HepG2 (cell line): Measurements from ENCODE around the gene HSPB9. TPM values are rescaled to one million over a fixed set of nuclear protein-coding genes. Genes with fewer than 3 reads are reported as not detected.
A peak's percentile ranks its signal among the peaks of the same experiment; 100 is the strongest.

Experiments used
- BATF2 ChIP-seq: sonication (generic); formaldehyde crosslinking; IDR thresholded peaks from 2 replicates; pipeline ENCODE4 v1.8.0; 2022; ENCODE audit warnings: mild to moderate bottlenecking, missing genetic modification reagents, moderate library complexity
- BRD4 ChIP-seq: sonication (generic); formaldehyde crosslinking; IDR thresholded peaks from 2 replicates; pipeline ENCODE4 v1.4.0; 2020; ENCODE audit warnings: missing genetic modification reagents
- GATAD2A ChIP-seq: IDR thresholded peaks from 2 replicates; pipeline ENCODE4 v1.6.1; 2016
- GMEB1 ChIP-seq: sonication (generic); formaldehyde crosslinking; IDR thresholded peaks from 2 replicates; pipeline ENCODE4 v1.5.1; 2020; ENCODE audit warnings: missing genetic modification reagents, mild to moderate bottlenecking, borderline replicate concordance
- GRHL1 ChIP-seq: sonication (generic); formaldehyde crosslinking; conservative IDR thresholded peaks from 2 replicates; pipeline ENCODE4 v1.8.0; 2022; ENCODE audit warnings: missing genetic modification reagents
- KDM5A ChIP-seq: fragments of 200-600 bp; sonication (generic); IDR thresholded peaks from 2 replicates; pipeline ENCODE4 v1.7.0; 2018; ENCODE audit warnings: antibody characterized with exemption, mild to moderate bottlenecking, low read length, borderline replicate concordance
- SOX13 ChIP-seq, 3 experiments: fragments of 450-650 bp in 1 of 3; sonication (generic) in 1 of 3; formaldehyde crosslinking in 1 of 3; IDR thresholded peaks in 2 of 3; conservative IDR thresholded peaks in 1 of 3; 2 replicates each; pipeline versions ENCODE4 v1.5.0 to v1.6.1; 2016 to 2020; ENCODE audit warnings: antibody characterized with exemption in 1 of 3, mild to moderate bottlenecking in 1 of 3, missing compliant biosample characterization in 1 of 3, missing genetic modification reagents in 1 of 3, moderate library complexity in 1 of 3
- TAF1 ChIP-seq: sonication (generic); formaldehyde crosslinking; IDR thresholded peaks from 2 replicates; pipeline ENCODE4 v1.4.0; 2020; ENCODE audit warnings: missing genetic modification reagents
- TOE1 ChIP-seq: sonication (generic); formaldehyde crosslinking; IDR thresholded peaks from 2 replicates; pipeline ENCODE4 v1.4.0; 2020; ENCODE audit warnings: mild to moderate bottlenecking, missing genetic modification reagents
- TOPORS ChIP-seq: sonication (generic); formaldehyde crosslinking; IDR thresholded peaks from 2 replicates; pipeline ENCODE4 v1.8.0; 2023; ENCODE audit warnings: mild to moderate bottlenecking, missing genetic modification reagents
- ZBTB39 ChIP-seq: sonication (generic); formaldehyde crosslinking; IDR thresholded peaks from 2 replicates; pipeline ENCODE4 v1.5.0; 2020; ENCODE audit warnings: missing genetic modification reagents
- ZNF343 ChIP-seq: sonication (generic); formaldehyde crosslinking; IDR thresholded peaks from 2 replicates; pipeline ENCODE4 v1.4.0; 2020; ENCODE audit warnings: mild to moderate bottlenecking, missing genetic modification reagents
- ZNF431 ChIP-seq: sonication (generic); formaldehyde crosslinking; IDR thresholded peaks from 2 replicates; pipeline ENCODE4 v1.9.0; 2022; ENCODE audit warnings: missing genetic modification reagents, low read depth, mild to moderate bottlenecking, borderline replicate concordance
- ZNF543 ChIP-seq: sonication (generic); formaldehyde crosslinking; IDR thresholded peaks from 2 replicates; pipeline ENCODE4 v1.4.0; 2020; ENCODE audit warnings: mild to moderate bottlenecking, missing genetic modification reagents
- ZNF572 ChIP-seq: sonication (generic); formaldehyde crosslinking; IDR thresholded peaks from 2 replicates; pipeline ENCODE4 v1.5.1; 2020; ENCODE audit warnings: mild to moderate bottlenecking, missing genetic modification reagents
- polyA plus RNA-seq, 8 experiments: library from polyadenylated mRNA; depleted of rRNA in 3 of 8; stranded (reverse) in 7 of 8; unstranded in 1 of 8; fragments of >200 nt; fragmentation: Illumina TruSeq in 4 of 8; extraction: Trizol in 4 of 8; gene quantifications; 2 replicates each; pipeline versions ENCODE4 v1.2.1 to v1.2.3, GENCODE V29; 2011 to 2016; ENCODE audit warnings: low read depth in 4 of 8, missing spikeins in 1 of 8, mixed read lengths in 1 of 8; ENCODE audit not compliant: insufficient read depth in 1 of 8
- total RNA-seq, 5 experiments: library from RNA; depleted of rRNA; stranded (reverse); fragments of >200 nt; fragmentation: Illumina TruSeq; extraction: Trizol; gene quantifications; 2 replicates each; pipeline ENCODE4 v1.2.3, GENCODE V29; 2016; ENCODE audit warnings: low read depth in 1 of 5
- TF ChIP-seq, protein P1 (sequence below): sonication (generic); formaldehyde crosslinking; IDR thresholded peaks from 2 replicates; pipeline ENCODE4 v1.5.0; 2020; ENCODE audit warnings: missing genetic modification reagents, mild to moderate bottlenecking, borderline replicate concordance

The HSPB9 gene
- total and polyA plus RNA-seq, 2 of the 13 experiments (the other 11 are each of a cell fraction or from before 2014, with no cell fraction given) = 0.05 to 0.24 TPM

- TF ChIP-seq GMEB1 (CRISPR knock-in tag) (no peak), TAF1 (CRISPR knock-in tag) (no peak), TOE1 (CRISPR knock-in tag) (no peak), ZNF543 (no peak), ZNF572 (0 out of 2 replicates have a peak, but pooled peaks have one; percentile 11), KDM5A (no peak), BATF2 (CRISPR knock-in tag) (no peak), TOPORS (0 out of 2 replicates have a peak, but pooled peaks have one; percentile 18), BRD4 (CRISPR knock-in tag) (0 out of 2 replicates have a peak, but pooled peaks have one; percentile 27), GRHL1 (CRISPR knock-in tag) (no peak), ZBTB39 (no peak), SOX13 (IDR thresholded peaks at IDR 0.05) (no peak), SOX13 (CRISPR knock-in tag; conservative IDR thresholded peaks at IDR 0.05 in 1 of 2, IDR thresholded peaks at IDR 0.05 in 1 of 2) (no peak), ZNF343 (CRISPR knock-in tag) (no peak), ZNF431 (no peak), GATAD2A (no peak)
- TF ChIP-seq, protein P1, sequence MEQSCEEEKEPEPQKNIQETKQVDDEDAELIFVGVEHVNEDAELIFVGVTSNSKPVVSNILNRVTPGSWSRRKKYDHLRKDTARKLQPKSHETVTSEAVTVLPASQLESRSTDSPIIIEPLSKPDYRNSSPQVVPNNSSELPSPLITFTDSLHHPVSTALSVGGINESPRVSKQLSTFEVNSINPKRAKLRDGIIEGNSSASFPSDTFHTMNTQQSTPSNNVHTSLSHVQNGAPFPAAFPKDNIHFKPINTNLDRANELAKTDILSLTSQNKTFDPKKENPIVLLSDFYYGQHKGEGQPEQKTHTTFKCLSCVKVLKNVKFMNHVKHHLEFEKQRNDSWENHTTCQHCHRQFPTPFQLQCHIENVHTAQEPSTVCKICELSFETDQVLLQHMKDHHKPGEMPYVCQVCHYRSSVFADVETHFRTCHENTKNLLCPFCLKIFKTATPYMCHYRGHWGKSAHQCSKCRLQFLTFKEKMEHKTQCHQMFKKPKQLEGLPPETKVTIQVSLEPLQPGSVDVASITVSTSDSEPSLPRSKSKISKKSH (CRISPR knock-in tag) = 0 out of 2 replicates have a peak, but pooled peaks have one; percentile 15
These were observed 10.6 kb upstream of the HSPB9 start (continued) for GRCh38 chr17:42111871-42112551.
